GM13977 (cell line): ENCODE measurements around the gene GATB.

Source experiments
- DNase-seq: peaks from one replicate; pipeline ENCODE4 v3.0.0; 2012; ENCODE audit warnings: low spot score
- CTCF ChIP-seq: IDR thresholded peaks from 2 replicates; pipeline ENCODE4 v1.5.1; 2012; ENCODE audit warnings: mild to moderate bottlenecking, control low read depth; ENCODE audit not compliant: insufficient read depth; ENCODE audit errors: extremely low read depth, missing control alignments
- in situ Hi-C: fragments of 300-500 bp; cut with MboI; formaldehyde crosslinking; loops from one replicate; pipeline ENCODE4 v1.12.0; 2022; ENCODE audit warnings: low sequenced_read_pairs, low pct_unique_long_range_greater_than_20kb, mixed read lengths, inconsistent platforms; ENCODE audit not compliant: unreplicated experiment

GATB gene

GRCh38 chr4:151711646-151712045 is 49.2 kb downstream of the GATB start:
- no peak for DNase-seq
- in situ Hi-C loops: no loop called here
- TF ChIP-seq CTCF: no peak

GRCh38 chr4:151709587-151709986 is 51.2 kb downstream of the GATB start:
- TF ChIP-seq CTCF: no peak
- no peak for DNase-seq
- in situ Hi-C loops: no loop called here

- no peak for DNase-seq
- no peak for TF ChIP-seq CTCF
- in situ Hi-C loops: no loop called here
These were observed 51.7 kb downstream of the GATB start for GRCh38 chr4:151709071-151709470.

- in situ Hi-C loops: no loop called here
- TF ChIP-seq CTCF: no peak
- no peak for DNase-seq
These were observed 52.7 kb downstream of the GATB start for GRCh38 chr4:151708100-151708499.

- no peak for DNase-seq
- TF ChIP-seq CTCF: no peak
- in situ Hi-C loops: no loop called here
These were observed 57.4 kb downstream of the GATB start for GRCh38 chr4:151703401-151703800.

- TF ChIP-seq CTCF: no peak
- DNase-seq: no peak
- in situ Hi-C loops: no loop called here
These were observed 58.6 kb downstream of the GATB start for GRCh38 chr4:151702256-151702655.
